ENCODE measurements around the gene LGR6. TPM values are rescaled to one million over a fixed set of nuclear protein-coding genes. Genes with fewer than 3 reads are reported as not detected.

The LGR6 gene
- total and polyA plus RNA-seq, 12 donors: 0.06 to 1.0 (median 0.18) TPM; not detected in 3

- TF ChIP-seq POLR2A (IDR thresholded peaks at IDR 0.05): no peak
- TF ChIP-seq CTCF (IDR thresholded peaks at IDR 0.05): no peak
- Histone ChIP-seq H3K4me1 (replicated peaks in 1 of 2) (peaks cover 12 to 35% of the 10 kb centered on the region in 2 donors), H3K4me3 (no peak overlapping the region), H3K27me3 (no peaks in the 10 kb centered on the region), H3K9me3 (replicated peaks in 1 of 3) (no peaks in the 10 kb centered on the region), H3K36me3 (replicated peaks in 1 of 2) (no peaks in the 10 kb centered on the region), H3K27ac (peak overlapping the region in 2 of 5 donors; percentile 64 to 76)
- 86 to 90% (median 87%) methylated on average over 3 of the region's 3 CpGs for WGBS, 4 donors
- intact Hi-C loops (cut with DNase I): no loop called here
- no peak for DNase-seq
Measured at GRCh38 chr1:202285908-202286307, 92.3 kb downstream of the LGR6 start.

GRCh38 chr1:202286622-202287097 is 93.1 kb downstream of the LGR6 start:
- Histone ChIP-seq H3K9me3 (replicated peaks in 1 of 3) (no peaks in the 10 kb centered on the region), H3K27me3 (no peaks in the 10 kb centered on the region), H3K4me3 (no peak overlapping the region), H3K4me1 (replicated peaks in 1 of 2) (peaks cover 12 to 35% of the 10 kb centered on the region in 2 donors), H3K36me3 (replicated peaks in 1 of 2) (no peaks in the 10 kb centered on the region), H3K27ac (peak overlapping the region in 3 of 5 donors; percentile 10 to 76 (median 64))
- TF ChIP-seq POLR2A (IDR thresholded peaks at IDR 0.05) (no peak), CTCF (IDR thresholded peaks at IDR 0.05) (no peak)
- peak; percentile 42 to 88 (median 77) for DNase-seq
- intact Hi-C loops (cut with DNase I): no loop called here
- WGBS, 4 donors: 13 to 30% (median 21%) methylated on average over 6 of the region's 6 CpGs

GRCh38 chr1:202287196-202287595 is 93.6 kb downstream of the LGR6 start:
- Histone ChIP-seq H3K4me1 (replicated peaks in 1 of 2) (peaks cover 12 to 35% of the 10 kb centered on the region in 2 donors), H3K9me3 (replicated peaks in 1 of 3) (no peaks in the 10 kb centered on the region), H3K4me3 (no peak overlapping the region), H3K27me3 (no peaks in the 10 kb centered on the region), H3K36me3 (replicated peaks in 1 of 2) (no peaks in the 10 kb centered on the region), H3K27ac (peak overlapping the region in 4 of 5 donors; percentile 6 to 76 (median 28))
- TF ChIP-seq CTCF (IDR thresholded peaks at IDR 0.05) (no peak), POLR2A (IDR thresholded peaks at IDR 0.05) (no peak)
- intact Hi-C loops (cut with DNase I): no loop called here
- no peak for DNase-seq
- WGBS, 4 donors: 65 to 88% (median 82%) methylated on average over 1 of the region's 1 CpG

GRCh38 chr1:202288177-202288576 is 94.6 kb downstream of the LGR6 start:
- H3K27ac ChIP-seq: no peak overlapping the region

More at GRCh38 chr1:202288177-202288576, 94.6 kb downstream of the LGR6 start:
- no peak for DNase-seq
- intact Hi-C loops (cut with DNase I): no loop called here
- no peak for TF ChIP-seq POLR2A (IDR thresholded peaks at IDR 0.05)
- TF ChIP-seq CTCF (IDR thresholded peaks at IDR 0.05): no peak
- Histone ChIP-seq H3K4me3 (no peak overlapping the region), H3K36me3 (replicated peaks in 1 of 2) (no peaks in the 10 kb centered on the region), H3K4me1 (replicated peaks in 1 of 2) (peaks cover 12 to 30% of the 10 kb centered on the region in 2 donors), H3K27me3 (no peaks in the 10 kb centered on the region), H3K9me3 (replicated peaks in 1 of 3) (no peaks in the 10 kb centered on the region)
- WGBS, 4 donors: 77 to 97% (median 81%) methylated on average over 3 of the region's 3 CpGs
